Thoracic aorta (tissue), 2 donors: ENCODE results near the gene ARF3. TPM values are rescaled to one million over a fixed set of nuclear protein-coding genes. Genes with fewer than 3 reads are reported as not detected.

Source experiments
- ATAC-seq: fragments of 150-250 bp; one replicate; pipeline ENCODE4 v1.8.0; 2017; ENCODE audit warnings: low read depth; ENCODE audit not compliant: insufficient number of reproducible peaks, low FRiP score
- DNase-seq: peaks from one replicate; pipeline ENCODE4 v3.0.0-alpha.2; 2020; ENCODE audit warnings: low spot score
- H3K27ac ChIP-seq, 2 donors: fragments of 200-600 bp; sonication (generic); 1 replicate in 1 of 2; 2 replicates in 1 of 2; pipeline ENCODE4 v1.5.1; 2016; ENCODE audit warnings: mild to moderate bottlenecking in 2 of 2, moderate library complexity in 2 of 2
- H3K27me3 ChIP-seq: fragments of 200-600 bp; sonication (generic); replicated peaks from 2 replicates; pipeline ENCODE4 v1.6.0; 2016; ENCODE audit warnings: mild to moderate bottlenecking; ENCODE audit not compliant: insufficient read depth
- H3K36me3 ChIP-seq: fragments of 200-600 bp; sonication (generic); one replicate; pipeline ENCODE4 v1.5.1; 2016
- H3K4me1 ChIP-seq, 2 donors: fragments of 200-600 bp; sonication (generic); 1 replicate in 1 of 2; 2 replicates in 1 of 2; pipeline versions ENCODE4 v1.5.1 to v1.6.0; 2016; ENCODE audit warnings: low read depth in 2 of 2, mild to moderate bottlenecking in 1 of 2; ENCODE audit not compliant: control insufficient read depth in 1 of 2
- H3K4me3 ChIP-seq: fragments of 200-600 bp; sonication (generic); 2 replicates; pipeline ENCODE4 v1.5.1; 2016; ENCODE audit warnings: mild to moderate bottlenecking
- H3K9me3 ChIP-seq: fragments of 200-600 bp; sonication (generic); 2 replicates; pipeline ENCODE4 v1.5.1; 2016
- CTCF ChIP-seq: fragments of 200-600 bp; sonication (generic); IDR thresholded peaks from one replicate; pipeline ENCODE4 v1.5.1; 2019; ENCODE audit warnings: antibody characterized with exemption
- total RNA-seq, 2 donors: library from RNA; depleted of rRNA; stranded (reverse); fragments of >200 nt; gene quantifications; one replicate each; pipeline versions ENCODE4 v1.1.0 to v1.2.3, GENCODE V29; 2016

Gene ARF3
- total RNA-seq = 10 to 100 TPM; 63.4 to 65.8 TPM

DNA sequence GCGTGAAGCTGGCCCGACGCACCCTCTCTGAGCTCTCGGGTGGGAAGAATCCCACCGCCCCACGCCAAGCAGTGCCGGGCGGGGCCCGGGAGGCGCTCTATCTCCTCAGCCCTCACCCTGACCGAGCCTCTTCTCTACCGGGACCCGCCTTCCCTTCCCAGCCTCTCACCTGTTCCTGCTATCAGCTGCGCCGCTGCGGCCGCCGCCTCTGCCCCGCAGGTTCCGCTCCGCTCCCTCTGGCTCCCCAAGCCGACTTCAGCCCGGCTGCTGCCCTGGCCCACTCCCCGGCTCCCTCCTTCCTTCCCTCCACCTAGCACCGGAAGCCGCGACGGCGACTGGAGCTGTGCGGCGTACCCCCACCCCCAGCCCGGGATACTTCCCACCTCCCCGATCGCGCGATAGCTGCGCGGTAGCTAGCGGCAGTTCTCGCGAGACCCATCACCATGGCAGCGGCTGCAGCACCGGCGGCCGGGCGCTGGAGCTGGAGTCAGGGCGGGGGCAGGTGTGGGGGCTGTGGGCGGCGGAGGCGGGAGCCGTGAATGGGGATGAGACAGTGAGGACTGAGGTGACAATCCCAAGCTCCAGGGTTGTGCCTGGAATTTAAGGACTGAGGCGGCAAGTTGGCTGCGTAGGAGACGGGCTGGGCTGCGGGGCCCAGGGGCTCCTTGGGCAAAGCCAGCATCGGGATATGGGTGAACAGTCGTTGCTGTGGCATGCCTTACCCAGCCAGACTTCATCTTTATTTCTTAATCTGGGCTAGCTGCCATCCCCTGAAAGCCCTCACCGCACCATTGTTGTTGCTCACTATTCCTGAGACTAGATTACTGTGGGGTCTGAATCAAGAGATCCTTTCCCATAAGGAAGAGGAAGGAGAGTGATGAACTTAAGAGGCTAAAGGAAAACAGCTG, at the start of gene ARF3:
ARF3 (minus strand) TSS at position 347 of the 908 bp plus-strand sequence. CDS start 16,392 bp downstream, outside the sequence.
- Histone ChIP-seq H3K27ac (peak within 1 kb of the TSS; percentile 72 to 80), H3K36me3 (no peaks in the 10 kb centered on the region), H3K27me3 (no peaks in the 10 kb centered on the region), H3K4me3 (peak within 1 kb of the TSS; percentile 87), H3K9me3 (no peaks in the 10 kb centered on the region), H3K4me1 (peaks cover 3 to 27% of the 10 kb centered on the region in 2 donors)
- DNase-seq (peak; percentile 82), ATAC-seq (peak; percentile 64)
- TF ChIP-seq CTCF = no peak

- ATAC-seq (no peak), DNase-seq (no peak)
- H3K9me3 ChIP-seq = no peaks in the 10 kb centered on the region
- H3K27ac ChIP-seq = no peak overlapping the region
- H3K36me3 ChIP-seq = peaks cover 31% of the 10 kb centered on the region
- no peak overlapping the region for H3K4me3 ChIP-seq
- peaks cover 22 to 35% of the 10 kb centered on the region in 2 donors for H3K4me1 ChIP-seq
- TF ChIP-seq CTCF = no peak
- peaks cover 5% of the 10 kb centered on the region for H3K27me3 ChIP-seq
Measured at GRCh38 chr12:49000346-49000745, 43.1 kb upstream of the ARF3 start.

- Histone ChIP-seq H3K36me3 (peaks cover 24% of the 10 kb centered on the region), H3K9me3 (no peaks in the 10 kb centered on the region), H3K27me3 (peaks cover 10% of the 10 kb centered on the region), H3K4me1 (peaks cover 28 to 40% of the 10 kb centered on the region in 2 donors), H3K27ac (peak within 1 kb of the TSS in 1 of 2 donors; percentile 47), H3K4me3 (peak within 1 kb of the TSS; percentile 68)
- DNase-seq (no peak), ATAC-seq (no peak)
- TF ChIP-seq CTCF = no peak
Measured at GRCh38 chr12:48999371-49000131, 42.3 kb upstream of the ARF3 start, which contains the start of gene DDN. DDN (minus strand) TSS chr12:48999375; CDS start chr12:48999287, 88 bp downstream.

GRCh38 chr12:48998497-48999353, 41.4 kb upstream of the ARF3 start:
- no peak for ATAC-seq
- no peak for DNase-seq
- H3K27me3 ChIP-seq = peaks cover 10% of the 10 kb centered on the region
- peak overlapping the region; percentile 68 for H3K4me3 ChIP-seq
- peaks cover 28 to 40% of the 10 kb centered on the region in 2 donors for H3K4me1 ChIP-seq
- peaks cover 15% of the 10 kb centered on the region for H3K36me3 ChIP-seq
- TF ChIP-seq CTCF = no peak
- H3K27ac ChIP-seq = no peak overlapping the region
- H3K9me3 ChIP-seq = no peaks in the 10 kb centered on the region
